ENCODE measurements around the gene NOLC1. TPM values are rescaled to one million over a fixed set of nuclear protein-coding genes. Genes with fewer than 3 reads are reported as not detected.

The NOLC1 gene
- total and polyA plus RNA-seq, 9 donors: 32.0 to 88.8 (median 50.2) TPM

GRCh38 chr10:102167861-102168260 lies 15.7 kb downstream of the NOLC1 start:
- WGBS, 3 donors: 33 to 45% (median 43%) methylated on average over 1 of the region's 1 CpG
- TF ChIP-seq EP300 (IDR thresholded peaks at IDR 0.05): no peak
- Histone ChIP-seq H3K36me3 (no peaks in the 10 kb centered on the region), H3K27me3 (no peaks in the 10 kb centered on the region), H3K4me1 (ENCODE audit: insufficient read depth) (peaks cover 1% of the 10 kb centered on the region), H3K27ac (no peak overlapping the region), H3K4me3 (no peak overlapping the region), H3K9me3 (no peaks in the 10 kb centered on the region)
- DNase-seq: no peak
- intact Hi-C loops (cut with DNase I): no loop called here

DNA sequence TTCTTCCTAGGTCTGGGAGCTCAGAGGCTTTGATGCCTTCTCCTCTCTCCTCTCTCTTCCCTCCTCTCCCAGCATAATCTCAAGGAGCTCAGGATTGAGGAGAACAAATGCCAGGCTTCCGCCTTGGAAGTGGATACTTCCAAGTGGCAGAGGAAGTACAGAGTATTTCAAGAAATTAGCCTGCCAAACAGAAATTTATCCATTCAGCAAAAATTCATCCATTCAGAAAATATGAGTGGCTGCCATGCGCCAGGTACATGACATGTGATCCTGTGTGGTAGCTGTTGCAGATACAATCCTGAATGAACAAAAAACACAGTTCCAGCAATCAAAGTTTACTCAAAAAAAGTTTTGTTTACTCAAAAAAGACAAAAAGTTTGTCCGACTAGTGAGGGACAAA lies 18.4 kb downstream of the NOLC1 start:
- no peaks in the 10 kb centered on the region for H3K9me3 ChIP-seq
- H3K36me3 ChIP-seq: no peaks in the 10 kb centered on the region
- no peaks in the 10 kb centered on the region for H3K27me3 ChIP-seq
- H3K4me1 ChIP-seq (ENCODE audit: insufficient read depth): peaks cover 1% of the 10 kb centered on the region
- no peak for DNase-seq
- intact Hi-C loops (cut with DNase I): no loop called here
- no peak overlapping the region for H3K27ac ChIP-seq
- WGBS, 3 donors: 50 to 58% (median 56%) methylated on average over 3 of the region's 3 CpGs
- TF ChIP-seq EP300 (IDR thresholded peaks at IDR 0.05) (no peak), CTCF (IDR thresholded peaks at IDR 0.05) (no peak), POLR2A (IDR thresholded peaks at IDR 0.05) (no peak)
- no peak overlapping the region for H3K4me3 ChIP-seq

GRCh38 chr10:102172288-102172687 lies 20.1 kb downstream of the NOLC1 start:
- TF ChIP-seq EP300 (IDR thresholded peaks at IDR 0.05) (no peak), CTCF (IDR thresholded peaks at IDR 0.05) (no peak), POLR2A (IDR thresholded peaks at IDR 0.05) (no peak)
- H3K4me3 ChIP-seq: no peak overlapping the region
- intact Hi-C loops (cut with DNase I): no loop called here
- no peak for DNase-seq
- no peaks in the 10 kb centered on the region for H3K27me3 ChIP-seq
- no peaks in the 10 kb centered on the region for H3K36me3 ChIP-seq
- H3K27ac ChIP-seq: no peak overlapping the region
- H3K4me1 ChIP-seq (ENCODE audit: insufficient read depth): peaks cover 1% of the 10 kb centered on the region
- no peaks in the 10 kb centered on the region for H3K9me3 ChIP-seq
- 83 to 88% (median 86%) methylated on average over 8 of the region's 8 CpGs for WGBS, 3 donors

- no peaks in the 10 kb centered on the region for H3K9me3 ChIP-seq
- TF ChIP-seq POLR2A (IDR thresholded peaks at IDR 0.05) (no peak), EP300 (IDR thresholded peaks at IDR 0.05) (no peak), CTCF (IDR thresholded peaks at IDR 0.05) (no peak)
- WGBS, 3 donors: 26 to 37% (median 35%) methylated on average over 4 of the region's 4 CpGs
- H3K27ac ChIP-seq: no peak overlapping the region
- H3K27me3 ChIP-seq: no peaks in the 10 kb centered on the region
- H3K4me1 ChIP-seq (ENCODE audit: insufficient read depth): no peaks in the 10 kb centered on the region
- H3K36me3 ChIP-seq: no peaks in the 10 kb centered on the region
- no peak overlapping the region for H3K4me3 ChIP-seq
- DNase-seq: no peak
- intact Hi-C loops (cut with DNase I): no loop called here
Measured at GRCh38 chr10:102175415-102175814, 23.2 kb downstream of the NOLC1 start.

DNA sequence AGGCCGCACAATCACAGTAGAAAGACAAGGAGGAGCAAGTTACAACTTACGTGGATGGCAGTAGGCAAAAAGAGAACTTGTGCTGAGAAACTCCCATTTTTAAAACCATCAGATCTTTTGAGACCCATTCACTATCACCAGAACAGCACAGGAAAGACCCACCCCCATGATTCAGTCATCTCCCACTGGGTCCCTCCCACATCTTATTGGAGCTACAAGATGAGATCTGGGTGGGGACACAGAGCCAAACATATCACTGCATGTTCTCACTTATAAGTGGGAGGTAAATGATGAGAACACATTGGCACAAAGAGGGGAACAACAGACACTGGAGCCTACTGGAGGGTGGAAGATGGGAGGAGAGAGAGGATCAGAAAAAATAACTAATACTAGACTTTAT lies 32.4 kb downstream of the NOLC1 start:
- intact Hi-C loops (cut with DNase I): no loop called here
- WGBS, 3 donors: 72 to 78% (median 74%) methylated on average over 2 of the region's 2 CpGs
- no peaks in the 10 kb centered on the region for H3K9me3 ChIP-seq
- H3K36me3 ChIP-seq: no peaks in the 10 kb centered on the region
- no peak for DNase-seq
- TF ChIP-seq POLR2A (IDR thresholded peaks at IDR 0.05): no peak
- TF ChIP-seq CTCF (IDR thresholded peaks at IDR 0.05): no peak
- no peaks in the 10 kb centered on the region for H3K27me3 ChIP-seq
- H3K27ac ChIP-seq: no peak overlapping the region
- no peak overlapping the region for H3K4me3 ChIP-seq
- H3K4me1 ChIP-seq (ENCODE audit: insufficient read depth): no peaks in the 10 kb centered on the region
